Lower lobe of right lung (tissue), 2 donors: ENCODE results near the gene TMEM51. TPM values are rescaled to one million over a fixed set of nuclear protein-coding genes. Genes with fewer than 3 reads are reported as not detected.

Source experiments
- ATAC-seq, 2 donors: fragments of 200-7000 bp; cut with Tn5 transposase; one replicate each; pipeline ENCODE4 v1.9.1; 2020 to 2022; ENCODE audit warnings: mild to moderate bottlenecking in 2 of 2, moderate library complexity in 2 of 2
- DNase-seq: peaks from one replicate; pipeline ENCODE4 v3.0.0-alpha.2; 2020
- H3K27ac ChIP-seq: fragments of 200-600 bp; one replicate; pipeline ENCODE4 v1.8.0; 2022
- H3K27me3 ChIP-seq: fragments of 200-600 bp; one replicate; pipeline ENCODE4 v1.8.0; 2022; ENCODE audit warnings: low read depth
- H3K36me3 ChIP-seq: fragments of 200-600 bp; one replicate; pipeline ENCODE4 v1.8.0; 2022; ENCODE audit warnings: mild to moderate bottlenecking
- H3K4me1 ChIP-seq: fragments of 200-600 bp; one replicate; pipeline ENCODE4 v1.8.0; 2022
- H3K4me3 ChIP-seq: fragments of 200-600 bp; one replicate; pipeline ENCODE4 v1.8.0; 2022; ENCODE audit warnings: mild to moderate bottlenecking
- H3K9me3 ChIP-seq: fragments of 200-600 bp; one replicate; pipeline ENCODE4 v1.8.0; 2022
- CTCF ChIP-seq: fragments of 200-600 bp; IDR thresholded peaks from one replicate; pipeline ENCODE4 v1.8.0; 2022; ENCODE audit warnings: antibody characterized with exemption, mild to moderate bottlenecking
- intact Hi-C: fragments of 100-400 bp; cut with DNase I; formaldehyde crosslinking; loops from one replicate; pipeline ENCODE4 v1.11.0; 2022
- long read RNA-seq: library from polyadenylated mRNA; unstranded; transcript quantifications from one replicate; pipeline ENCODE4 v2.0.0, GENCODE V29; 2021
- total RNA-seq: library from RNA; stranded (reverse); fragmentation: NEBNext Ultra II Directional; extraction: Animal tissue kit (Norgen Biotek cat#: 25700); gene quantifications from one replicate; pipeline ENCODE4 v1.2.1, GENCODE V29; 2021
- donor health status: DM: no; HTN: yes; CAD: no; lungs with severe emphysema.

Gene TMEM51
- total RNA-seq, result 18.4 TPM
- long read RNA-seq, transcript TMEM51-203 (3 exons, 1,842 nt), result major isoform, 11 of 38 reads
- long read RNA-seq, transcript TMEM51-201 (4 exons, 1,931 nt), result major isoform, 11 of 38 reads
- long read RNA-seq, partial matches to known transcripts, result 3 of 38 reads
- long read RNA-seq, other reads (novel, unspliced or antisense), result 13 of 38 reads

GRCh38 chr1:15153184-15153841, at the start of gene TMEM51:
TMEM51 (plus strand) TSS chr1:15153747; CDS start chr1:15215088, 61,341 bp downstream.
- intact Hi-C loops, result no loop called here
- no peak for TF ChIP-seq CTCF
- ATAC-seq (peak; percentile 86 to 89), DNase-seq (peak; percentile 79)
- Histone ChIP-seq H3K9me3 (no peaks in the 10 kb centered on the region), H3K4me1 (peaks cover 39% of the 10 kb centered on the region), H3K27ac (peak within 1 kb of the TSS; percentile 93), H3K36me3 (no peaks in the 10 kb centered on the region), H3K27me3 (no peaks in the 10 kb centered on the region), H3K4me3 (peak within 1 kb of the TSS; percentile 77)

- no peaks in the 10 kb centered on the region for H3K36me3 ChIP-seq
- no peaks in the 10 kb centered on the region for H3K4me1 ChIP-seq
- TF ChIP-seq CTCF, result no peak
- DNase-seq (no peak), ATAC-seq (no peak)
- H3K27me3 ChIP-seq, result peaks cover 3% of the 10 kb centered on the region
- H3K4me3 ChIP-seq, result no peak overlapping the region
- intact Hi-C loops, result no loop called here
- H3K27ac ChIP-seq, result no peak overlapping the region
- H3K9me3 ChIP-seq, result no peaks in the 10 kb centered on the region
These were observed 49.6 kb upstream of the TMEM51 start for GRCh38 chr1:15103906-15104305.

- no peak for DNase-seq
- Histone ChIP-seq H3K9me3 (no peaks in the 10 kb centered on the region), H3K36me3 (no peaks in the 10 kb centered on the region), H3K27me3 (peaks cover 3% of the 10 kb centered on the region), H3K4me1 (no peaks in the 10 kb centered on the region), H3K27ac (no peak overlapping the region), H3K4me3 (no peak overlapping the region)
- no peak for TF ChIP-seq CTCF
- ATAC-seq, result no peak
- intact Hi-C loops, result no loop called here
These were observed 48.8 kb upstream of the TMEM51 start for GRCh38 chr1:15104768-15105167.

- TF ChIP-seq CTCF, result no peak
- H3K9me3 ChIP-seq, result no peaks in the 10 kb centered on the region
- H3K27ac ChIP-seq, result no peak overlapping the region
- H3K4me1 ChIP-seq, result no peaks in the 10 kb centered on the region
- H3K4me3 ChIP-seq, result no peak overlapping the region
- intact Hi-C loops, result no loop called here
- no peaks in the 10 kb centered on the region for H3K36me3 ChIP-seq
- ATAC-seq (peak in 1 of 2 donors; percentile 7), DNase-seq (peak; percentile 59)
- no peaks in the 10 kb centered on the region for H3K27me3 ChIP-seq
These were observed 46.9 kb upstream of the TMEM51 start for GRCh38 chr1:15106608-15107007.

- TF ChIP-seq CTCF, result no peak
- intact Hi-C loops, result no loop called here
These were observed 46.4 kb upstream of the TMEM51 start for GRCh38 chr1:15107058-15107687.

More at GRCh38 chr1:15107058-15107687, 46.4 kb upstream of the TMEM51 start:
- Histone ChIP-seq H3K36me3 (no peaks in the 10 kb centered on the region), H3K27ac (no peak overlapping the region), H3K4me1 (no peaks in the 10 kb centered on the region), H3K4me3 (no peak overlapping the region), H3K9me3 (no peaks in the 10 kb centered on the region), H3K27me3 (no peaks in the 10 kb centered on the region)
- ATAC-seq (no peak), DNase-seq (no peak)
